Spleen (tissue), 7 donors: ENCODE results near the gene ILDR1.

Experiments used
- POLR2A ChIP-seq, 3 donors: fragments of 450-650 bp; IDR thresholded peaks; one replicate each; pipeline ENCODE4 v1.5.1; 2017; ENCODE audit warnings: antibody characterized with exemption in 3 of 3, mild to moderate bottlenecking in 1 of 3
- POLR2AphosphoS5 ChIP-seq, 3 donors: sonication (generic); formaldehyde crosslinking; IDR thresholded peaks; one replicate each; pipeline ENCODE4 v1.5.1; 2017; ENCODE audit warnings: antibody characterized with exemption in 3 of 3
- TF ChIP-seq, protein P1 (sequence below), 11 experiments: fragments of 200-600 bp in 7 of 11; fragments of 450-650 bp in 4 of 11; sonication (generic) in 4 of 11; IDR thresholded peaks in 8 of 11; conservative IDR thresholded peaks in 3 of 11; 1 replicate in 7 of 11; 2 replicates in 4 of 11; pipeline versions ENCODE4 v1.4.0 to v1.8.0; 2016 to 2021; ENCODE audit warnings: antibody characterized with exemption in 11 of 11, inconsistent platforms in 4 of 11, mild to moderate bottlenecking in 1 of 11
- donor health status: DM: no; HTN: no; CAD: no; lungs with moderate emphysema.
- donor health status: DM: no; HTN: no; CAD: no.
- donor health status: DM: no; HTN: no; CAD: no.

DNA sequence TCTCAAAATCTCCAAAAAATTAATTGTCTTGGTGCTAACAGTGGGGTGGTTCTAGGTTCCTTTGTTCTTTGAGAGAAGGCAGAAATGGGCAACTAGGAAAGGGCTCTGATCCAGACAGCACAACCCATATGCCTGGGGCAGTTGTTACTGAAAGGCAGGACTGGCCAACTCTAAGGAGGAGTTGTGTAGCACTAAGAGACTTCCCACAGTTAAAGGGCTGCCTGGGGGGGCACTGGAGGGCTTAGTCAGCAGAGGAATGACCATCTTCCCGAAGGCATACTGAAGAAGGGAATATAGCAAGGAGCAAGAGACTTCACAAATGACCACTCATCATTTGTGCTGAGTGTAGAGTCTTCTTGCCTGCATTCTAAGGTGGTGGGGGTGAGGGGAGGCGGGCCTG lies 15.8 kb downstream of the ILDR1 start:
- TF ChIP-seq, protein P1, sequence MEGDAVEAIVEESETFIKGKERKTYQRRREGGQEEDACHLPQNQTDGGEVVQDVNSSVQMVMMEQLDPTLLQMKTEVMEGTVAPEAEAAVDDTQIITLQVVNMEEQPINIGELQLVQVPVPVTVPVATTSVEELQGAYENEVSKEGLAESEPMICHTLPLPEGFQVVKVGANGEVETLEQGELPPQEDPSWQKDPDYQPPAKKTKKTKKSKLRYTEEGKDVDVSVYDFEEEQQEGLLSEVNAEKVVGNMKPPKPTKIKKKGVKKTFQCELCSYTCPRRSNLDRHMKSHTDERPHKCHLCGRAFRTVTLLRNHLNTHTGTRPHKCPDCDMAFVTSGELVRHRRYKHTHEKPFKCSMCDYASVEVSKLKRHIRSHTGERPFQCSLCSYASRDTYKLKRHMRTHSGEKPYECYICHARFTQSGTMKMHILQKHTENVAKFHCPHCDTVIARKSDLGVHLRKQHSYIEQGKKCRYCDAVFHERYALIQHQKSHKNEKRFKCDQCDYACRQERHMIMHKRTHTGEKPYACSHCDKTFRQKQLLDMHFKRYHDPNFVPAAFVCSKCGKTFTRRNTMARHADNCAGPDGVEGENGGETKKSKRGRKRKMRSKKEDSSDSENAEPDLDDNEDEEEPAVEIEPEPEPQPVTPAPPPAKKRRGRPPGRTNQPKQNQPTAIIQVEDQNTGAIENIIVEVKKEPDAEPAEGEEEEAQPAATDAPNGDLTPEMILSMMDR (IDR thresholded peaks at IDR 0.05 in 8 of 11, conservative IDR thresholded peaks at IDR 0.05 in 3 of 11): no peak
- TF ChIP-seq POLR2AphosphoS5 (IDR thresholded peaks at IDR 0.05) (no peak), POLR2A (IDR thresholded peaks at IDR 0.05) (no peak)
